ENCODE data around the gene AADACL3. TPM values are rescaled to one million over a fixed set of nuclear protein-coding genes. Genes with fewer than 3 reads are reported as not detected.
"Not testable (repeated sequence)": the region's sequence is repeated elsewhere in the genome, so short reads cannot be mapped to it uniquely, and the experiment has no call there.

Gene AADACL3
- polyA plus RNA-seq: under 1 TPM in 1 of 3 donors, not detected in 2; 0.04 TPM

GRCh38 chr1:12715896-12716437, at the start of gene AADACL3:
AADACL3 (plus strand) TSS chr1:12716110; CDS start chr1:12716177, 67 bp downstream.
- no peak within 1 kb of the TSS for H3K27ac ChIP-seq (ENCODE audit: low read depth, low read length)
- WGBS, 3 donors: 82 to 84% (median 83%) methylated on average over 8 of the region's 8 CpGs

GRCh38 chr1:12666141-12666735, 49.7 kb upstream of the AADACL3 start:
- no peak overlapping the region for H3K27ac ChIP-seq (ENCODE audit: low read depth, low read length)
- 82 to 87% (median 86%) methylated on average over 15 of the region's 15 CpGs for WGBS, 3 donors

- H3K27ac ChIP-seq (ENCODE audit: low read depth, low read length): no peak overlapping the region
- 60 to 86% (median 78%) methylated on average over 3 of the region's 3 CpGs for WGBS, 3 donors
These were observed 46.3 kb upstream of the AADACL3 start for GRCh38 chr1:12669529-12670068.

- no peak overlapping the region for H3K27ac ChIP-seq (ENCODE audit: low read depth, low read length)
These were observed 41.6 kb upstream of the AADACL3 start for GRCh38 chr1:12674358-12674757.

- WGBS, 3 donors: 82 to 91% (median 87%) methylated on average over 4 of the region's 4 CpGs
- H3K27ac ChIP-seq (ENCODE audit: low read depth, low read length): not testable (repeated sequence)
These were observed 39.8 kb upstream of the AADACL3 start for GRCh38 chr1:12676122-12676521.

GRCh38 chr1:12677565-12677964, 38.3 kb upstream of the AADACL3 start:
- no peak overlapping the region for H3K27ac ChIP-seq (ENCODE audit: low read depth, low read length)
- 64 to 74% (median 67%) methylated on average over 1 of the region's 1 CpG for WGBS, 3 donors

GRCh38 chr1:12678350-12678749, 37.6 kb upstream of the AADACL3 start:
- 36 to 53% (median 40%) methylated on average over 2 of the region's 2 CpGs for WGBS, 3 donors
- no peak overlapping the region for H3K27ac ChIP-seq (ENCODE audit: low read depth, low read length)

- H3K27ac ChIP-seq (ENCODE audit: low read depth, low read length): no peak overlapping the region
- WGBS, 3 donors: 89 to 91% (median 91%) methylated on average over 3 of the region's 3 CpGs
These were observed 37.1 kb upstream of the AADACL3 start for GRCh38 chr1:12678820-12679219.

GRCh38 chr1:12690156-12690555, 25.8 kb upstream of the AADACL3 start:
- WGBS, 3 donors: 42 to 65% (median 64%) methylated on average over 2 of the region's 2 CpGs
- H3K27ac ChIP-seq (ENCODE audit: low read depth, low read length): no peak overlapping the region

- H3K27ac ChIP-seq (ENCODE audit: low read depth, low read length): no peak overlapping the region
- 41 to 58% (median 48%) methylated on average over 10 of the region's 10 CpGs for WGBS, 3 donors
These were observed 22.7 kb upstream of the AADACL3 start for GRCh38 chr1:12692967-12693782.

- 80 to 87% (median 87%) methylated on average over 3 of the region's 3 CpGs for WGBS, 3 donors
- H3K27ac ChIP-seq (ENCODE audit: low read depth, low read length): no peak overlapping the region
These were observed 19.3 kb upstream of the AADACL3 start for GRCh38 chr1:12696658-12697057.

GRCh38 chr1:12697397-12697796, 18.5 kb upstream of the AADACL3 start:
- peak overlapping the region; percentile 26 for H3K27ac ChIP-seq (ENCODE audit: low read depth, low read length)
- WGBS, 3 donors: 76 to 85% (median 79%) methylated on average over 3 of the region's 3 CpGs

- WGBS, 3 donors: 70 to 77% (median 72%) methylated on average over 6 of the region's 6 CpGs
These were observed 12.0 kb upstream of the AADACL3 start for GRCh38 chr1:12703821-12704451.

GRCh38 chr1:12706061-12706460, 9.8 kb upstream of the AADACL3 start:
- 73 to 84% (median 75%) methylated on average over 3 of the region's 3 CpGs for WGBS, 3 donors
- H3K27ac ChIP-seq (ENCODE audit: low read depth, low read length): no peak overlapping the region

More at GRCh38 chr1:12703821-12704451, 12.0 kb upstream of the AADACL3 start:
- no peak overlapping the region for H3K27ac ChIP-seq (ENCODE audit: low read depth, low read length)

- WGBS, 3 donors: 59 to 76% (median 72%) methylated on average over 4 of the region's 4 CpGs
- no peak overlapping the region for H3K27ac ChIP-seq (ENCODE audit: low read depth, low read length)
These were observed 7.4 kb upstream of the AADACL3 start for GRCh38 chr1:12708396-12709090.

- WGBS, 3 donors: 11 to 26% (median 18%) methylated on average over 1 of the region's 1 CpG
- H3K27ac ChIP-seq (ENCODE audit: low read depth, low read length): no peak overlapping the region
These were observed 6.8 kb upstream of the AADACL3 start for GRCh38 chr1:12709091-12709491.

GRCh38 chr1:12709696-12710095, 6.2 kb upstream of the AADACL3 start:
- 73 to 80% (median 74%) methylated on average over 3 of the region's 3 CpGs for WGBS, 3 donors
- no peak overlapping the region for H3K27ac ChIP-seq (ENCODE audit: low read depth, low read length)

GRCh38 chr1:12711536-12711935, 4.4 kb upstream of the AADACL3 start:
- no peak overlapping the region for H3K27ac ChIP-seq (ENCODE audit: low read depth, low read length)
- 55 to 66% (median 62%) methylated on average over 3 of the region's 3 CpGs for WGBS, 3 donors

All from adipose tissue (tissue), 3 donors.